GM23338 (cell line): ENCODE results near the gene OR2B2. TPM values are rescaled to one million over a fixed set of nuclear protein-coding genes. Genes with fewer than 3 reads are reported as not detected.

Experiments
- ATAC-seq: fragments of 200-7000 bp; cut with Tn5 transposase; 3 replicates; pipeline ENCODE4 v1.9.1; 2020
- DNase-seq: peaks from one replicate; pipeline ENCODE4 v3.0.0-alpha.2; 2015; ENCODE audit warnings: low spot score
- H2AFZ ChIP-seq: fragments of 200-600 bp; sonication (generic); 2 replicates; pipeline ENCODE4 v1.8.0; 2016; ENCODE audit warnings: antibody characterized with exemption, mild to moderate bottlenecking, moderate library complexity
- H3F3A ChIP-seq: fragments of 200-600 bp; sonication (generic); replicated peaks from 2 replicates; pipeline ENCODE4 v1.8.0; 2017; ENCODE audit warnings: antibody characterized with exemption, mixed run types, low read depth
- H3K27ac ChIP-seq: fragments of 200-600 bp; sonication (generic); 2 replicates; pipeline ENCODE4 v1.6.1; 2016; ENCODE audit warnings: low read depth
- H3K27me3 ChIP-seq: fragments of 200-600 bp; sonication (generic); 2 replicates; pipeline ENCODE4 v1.8.0; 2016; ENCODE audit warnings: mild to moderate bottlenecking, mixed run types, moderate library complexity; ENCODE audit not compliant: insufficient read depth
- H3K36me3 ChIP-seq: fragments of 200-600 bp; sonication (generic); 2 replicates; pipeline ENCODE4 v1.8.0; 2016; ENCODE audit warnings: mild to moderate bottlenecking; ENCODE audit not compliant: insufficient read depth
- H3K4me1 ChIP-seq: fragments of 200-600 bp; sonication (generic); 2 replicates; pipeline ENCODE4 v1.8.0; 2016; ENCODE audit warnings: mild to moderate bottlenecking, moderate library complexity; ENCODE audit not compliant: insufficient read depth
- H3K4me2 ChIP-seq: fragments of 200-600 bp; sonication (generic); 2 replicates; pipeline ENCODE4 v1.7.1; 2017; ENCODE audit warnings: mixed run types
- H3K4me3 ChIP-seq: fragments of 200-600 bp; sonication (generic); 2 replicates; pipeline ENCODE4 v1.6.1; 2016; ENCODE audit warnings: mixed run types
- H3K79me2 ChIP-seq: fragments of 200-600 bp; sonication (generic); replicated peaks from 2 replicates; pipeline ENCODE4 v1.8.0; 2017; ENCODE audit warnings: mild to moderate bottlenecking; ENCODE audit not compliant: insufficient read depth
- H3K9me2 ChIP-seq: fragments of 200-600 bp; sonication (generic); 2 replicates; pipeline ENCODE4 v1.8.0; 2017; ENCODE audit not compliant: insufficient read depth
- H4K20me1 ChIP-seq: fragments of 200-600 bp; sonication (generic); replicated peaks from 2 replicates; pipeline ENCODE4 v1.8.0; 2017; ENCODE audit warnings: mild to moderate bottlenecking; ENCODE audit not compliant: insufficient read depth
- H3K27ac Mint-ChIP-seq: 2 replicates; pipeline ENCODE4 v1.8.0; 2020; ENCODE audit warnings: inconsistent platforms, mild to moderate bottlenecking, moderate library complexity, mixed read lengths
- H3K27me3 Mint-ChIP-seq: 3 replicates; pipeline ENCODE4 v1.8.0; 2022; ENCODE audit warnings: low read depth, mild to moderate bottlenecking, moderate library complexity, mixed read lengths, inconsistent platforms; ENCODE audit not compliant: insufficient read depth, poor library complexity
- H3K36me3 Mint-ChIP-seq: 3 replicates; pipeline ENCODE4 v1.8.0; 2021; ENCODE audit warnings: low read depth, mild to moderate bottlenecking, inconsistent platforms, moderate library complexity, mixed read lengths
- H3K4me1 Mint-ChIP-seq: 3 replicates; pipeline ENCODE4 v1.8.0; 2020; ENCODE audit warnings: mild to moderate bottlenecking, inconsistent platforms, mixed read lengths
- H3K4me3 Mint-ChIP-seq: 3 replicates; pipeline ENCODE4 v1.8.0; 2021; ENCODE audit warnings: moderate library complexity, mild to moderate bottlenecking, inconsistent platforms, mixed read lengths
- H3K9me3 Mint-ChIP-seq: 3 replicates; pipeline ENCODE4 v1.8.0; 2020; ENCODE audit warnings: moderate library complexity, mild to moderate bottlenecking, inconsistent platforms, mixed read lengths
- CREB1 ChIP-seq: fragments of 250-450 bp; sonication (Bioruptor Pico); IDR thresholded peaks from 2 replicates; pipeline ENCODE4 v1.5.0; 2020; ENCODE audit warnings: low read depth, mild to moderate bottlenecking, moderate library complexity
- EZH2 ChIP-seq: fragments of 200-600 bp; sonication (generic); IDR thresholded peaks from one replicate; pipeline ENCODE4 v1.8.0; 2017; ENCODE audit warnings: antibody characterized with exemption, mild to moderate bottlenecking, low read depth; ENCODE audit not compliant: unreplicated experiment
- EZH2phosphoT487 ChIP-seq: fragments of 200-600 bp; sonication (generic); IDR thresholded peaks from one replicate; pipeline ENCODE4 v1.8.1; 2018; ENCODE audit warnings: antibody characterized with exemption; ENCODE audit not compliant: unreplicated experiment
- JUNB ChIP-seq: IDR thresholded peaks from one replicate; pipeline ENCODE4 v1.6.1; 2016; ENCODE audit warnings: antibody characterized with exemption; ENCODE audit not compliant: unreplicated experiment
- POLR2AphosphoS5 ChIP-seq: IDR thresholded peaks from 2 replicates; pipeline ENCODE4 v1.6.1; 2016; ENCODE audit warnings: antibody characterized with exemption, low read depth
- STAT1 ChIP-seq: IDR thresholded peaks from one replicate; pipeline ENCODE4 v1.6.1; 2016; ENCODE audit warnings: antibody characterized with exemption; ENCODE audit not compliant: unreplicated experiment
- ZNF114 ChIP-seq: fragments of 250-450 bp; sonication (Bioruptor Pico); IDR thresholded peaks from 2 replicates; pipeline ENCODE4 v1.5.0; 2020; ENCODE audit warnings: mild to moderate bottlenecking, moderate library complexity
- ZNF331 ChIP-seq: fragments of 250-450 bp; sonication (Bioruptor Pico); IDR thresholded peaks from 2 replicates; pipeline ENCODE4 v1.5.0; 2020; ENCODE audit warnings: low read depth, mild to moderate bottlenecking, moderate library complexity
- polyA plus RNA-seq: library from polyadenylated mRNA; unstranded; fragments of >200 nt; fragmentation: Nextera tagmentation; extraction: Ambion mirVana; gene quantifications from 2 replicates; pipeline ENCODE4 v1.2.1, GENCODE V29; 2016
- total RNA-seq: library from RNA; depleted of rRNA; stranded (reverse); fragments of >200 nt; shearing (Covaris generic); gene quantifications from 2 replicates; pipeline ENCODE4 v1.2.3, GENCODE V29; 2014
- TF ChIP-seq, protein P1 (sequence below): fragments of 250-450 bp; sonication (Bioruptor Pico); IDR thresholded peaks from 2 replicates; pipeline ENCODE4 v1.5.0; 2020; ENCODE audit warnings: mild to moderate bottlenecking, moderate library complexity
- TF ChIP-seq, protein P2 (sequence below), 2 experiments: fragments of 200-600 bp in 1 of 2; sonication (generic) in 1 of 2; conservative IDR thresholded peaks; 2 replicates each; pipeline versions ENCODE4 v1.5.1 to v1.6.1; 2016 to 2017; ENCODE audit warnings: antibody characterized with exemption in 2 of 2, low read depth in 2 of 2, mild to moderate bottlenecking in 2 of 2, moderate library complexity in 1 of 2
- TF ChIP-seq, protein P3 (sequence below): IDR thresholded peaks from one replicate; pipeline ENCODE4 v1.6.1; 2018; ENCODE audit warnings: antibody characterized with exemption; ENCODE audit not compliant: unreplicated experiment

OR2B2 gene
- total and polyA plus RNA-seq, 2 experiments from 2014 or later: 0.38 TPM; not detected in 1

DNA sequence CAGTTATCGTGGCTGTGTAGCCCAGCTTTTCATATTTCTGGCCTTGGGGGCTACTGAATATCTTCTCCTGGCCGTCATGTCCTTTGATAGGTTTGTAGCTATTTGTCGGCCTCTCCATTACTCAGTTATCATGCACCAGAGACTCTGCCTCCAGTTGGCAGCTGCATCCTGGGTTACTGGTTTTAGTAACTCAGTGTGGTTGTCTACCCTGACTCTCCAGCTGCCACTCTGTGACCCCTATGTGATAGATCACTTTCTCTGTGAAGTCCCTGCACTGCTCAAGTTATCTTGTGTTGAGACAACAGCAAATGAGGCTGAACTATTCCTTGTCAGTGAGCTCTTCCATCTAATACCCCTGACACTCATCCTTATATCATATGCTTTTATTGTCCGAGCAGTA is 45.3 kb upstream of the OR2B2 start:
- Mint-ChIP-seq H3K27me3 (no peaks in the 10 kb centered on the region), H3K4me3 (no peak overlapping the region), H3K36me3 (no peaks in the 10 kb centered on the region), H3K27ac (no peak overlapping the region), H3K4me1 (peaks cover 8% of the 10 kb centered on the region; the same call in 2 of the 3 replicates), H3K9me3 (no peaks in the 10 kb centered on the region; the same call in 2 of the 3 replicates)
- no peak for TF ChIP-seq POLR2AphosphoS5
- no peak for TF ChIP-seq STAT1
- TF ChIP-seq ZNF331 (CRISPR knock-in tag): no peak
- TF ChIP-seq, protein P1, sequence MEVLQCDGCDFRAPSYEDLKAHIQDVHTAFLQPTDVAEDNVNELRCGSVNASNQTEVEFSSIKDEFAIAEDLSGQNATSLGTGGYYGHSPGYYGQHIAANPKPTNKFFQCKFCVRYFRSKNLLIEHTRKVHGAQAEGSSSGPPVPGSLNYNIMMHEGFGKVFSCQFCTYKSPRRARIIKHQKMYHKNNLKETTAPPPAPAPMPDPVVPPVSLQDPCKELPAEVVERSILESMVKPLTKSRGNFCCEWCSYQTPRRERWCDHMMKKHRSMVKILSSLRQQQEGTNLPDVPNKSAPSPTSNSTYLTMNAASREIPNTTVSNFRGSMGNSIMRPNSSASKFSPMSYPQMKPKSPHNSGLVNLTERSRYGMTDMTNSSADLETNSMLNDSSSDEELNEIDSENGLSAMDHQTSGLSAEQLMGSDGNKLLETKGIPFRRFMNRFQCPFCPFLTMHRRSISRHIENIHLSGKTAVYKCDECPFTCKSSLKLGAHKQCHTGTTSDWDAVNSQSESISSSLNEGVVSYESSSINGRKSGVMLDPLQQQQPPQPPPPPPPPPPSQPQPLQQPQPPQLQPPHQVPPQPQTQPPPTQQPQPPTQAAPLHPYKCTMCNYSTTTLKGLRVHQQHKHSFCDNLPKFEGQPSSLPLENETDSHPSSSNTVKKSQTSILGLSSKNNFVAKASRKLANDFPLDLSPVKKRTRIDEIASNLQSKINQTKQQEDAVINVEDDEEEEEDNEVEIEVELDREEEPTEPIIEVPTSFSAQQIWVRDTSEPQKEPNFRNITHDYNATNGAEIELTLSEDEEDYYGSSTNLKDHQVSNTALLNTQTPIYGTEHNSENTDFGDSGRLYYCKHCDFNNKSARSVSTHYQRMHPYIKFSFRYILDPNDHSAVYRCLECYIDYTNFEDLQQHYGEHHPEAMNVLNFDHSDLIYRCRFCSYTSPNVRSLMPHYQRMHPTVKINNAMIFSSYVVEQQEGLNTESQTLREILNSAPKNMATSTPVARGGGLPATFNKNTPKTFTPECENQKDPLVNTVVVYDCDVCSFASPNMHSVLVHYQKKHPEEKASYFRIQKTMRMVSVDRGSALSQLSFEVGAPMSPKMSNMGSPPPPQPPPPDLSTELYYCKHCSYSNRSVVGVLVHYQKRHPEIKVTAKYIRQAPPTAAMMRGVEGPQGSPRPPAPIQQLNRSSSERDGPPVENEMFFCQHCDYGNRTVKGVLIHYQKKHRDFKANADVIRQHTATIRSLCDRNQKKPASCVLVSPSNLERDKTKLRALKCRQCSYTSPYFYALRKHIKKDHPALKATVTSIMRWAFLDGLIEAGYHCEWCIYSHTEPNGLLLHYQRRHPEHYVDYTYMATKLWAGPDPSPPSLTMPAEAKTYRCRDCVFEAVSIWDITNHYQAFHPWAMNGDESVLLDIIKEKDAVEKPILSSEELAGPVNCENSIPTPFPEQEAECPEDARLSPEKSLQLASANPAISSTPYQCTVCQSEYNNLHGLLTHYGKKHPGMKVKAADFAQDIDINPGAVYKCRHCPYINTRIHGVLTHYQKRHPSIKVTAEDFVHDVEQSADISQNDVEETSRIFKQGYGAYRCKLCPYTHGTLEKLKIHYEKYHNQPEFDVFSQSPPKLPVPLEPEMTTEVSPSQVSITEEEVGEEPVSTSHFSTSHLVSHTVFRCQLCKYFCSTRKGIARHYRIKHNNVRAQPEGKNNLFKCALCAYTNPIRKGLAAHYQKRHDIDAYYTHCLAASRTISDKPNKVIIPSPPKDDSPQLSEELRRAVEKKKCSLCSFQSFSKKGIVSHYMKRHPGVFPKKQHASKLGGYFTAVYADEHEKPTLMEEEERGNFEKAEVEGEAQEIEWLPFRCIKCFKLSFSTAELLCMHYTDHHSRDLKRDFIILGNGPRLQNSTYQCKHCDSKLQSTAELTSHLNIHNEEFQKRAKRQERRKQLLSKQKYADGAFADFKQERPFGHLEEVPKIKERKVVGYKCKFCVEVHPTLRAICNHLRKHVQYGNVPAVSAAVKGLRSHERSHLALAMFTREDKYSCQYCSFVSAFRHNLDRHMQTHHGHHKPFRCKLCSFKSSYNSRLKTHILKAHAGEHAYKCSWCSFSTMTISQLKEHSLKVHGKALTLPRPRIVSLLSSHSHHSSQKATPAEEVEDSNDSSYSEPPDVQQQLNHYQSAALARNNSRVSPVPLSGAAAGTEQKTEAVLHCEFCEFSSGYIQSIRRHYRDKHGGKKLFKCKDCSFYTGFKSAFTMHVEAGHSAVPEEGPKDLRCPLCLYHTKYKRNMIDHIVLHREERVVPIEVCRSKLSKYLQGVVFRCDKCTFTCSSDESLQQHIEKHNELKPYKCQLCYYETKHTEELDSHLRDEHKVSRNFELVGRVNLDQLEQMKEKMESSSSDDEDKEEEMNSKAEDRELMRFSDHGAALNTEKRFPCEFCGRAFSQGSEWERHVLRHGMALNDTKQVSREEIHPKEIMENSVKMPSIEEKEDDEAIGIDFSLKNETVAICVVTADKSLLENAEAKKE (CRISPR knock-in tag): no peak
- no peak for TF ChIP-seq ZNF114
- TF ChIP-seq, protein P2, sequence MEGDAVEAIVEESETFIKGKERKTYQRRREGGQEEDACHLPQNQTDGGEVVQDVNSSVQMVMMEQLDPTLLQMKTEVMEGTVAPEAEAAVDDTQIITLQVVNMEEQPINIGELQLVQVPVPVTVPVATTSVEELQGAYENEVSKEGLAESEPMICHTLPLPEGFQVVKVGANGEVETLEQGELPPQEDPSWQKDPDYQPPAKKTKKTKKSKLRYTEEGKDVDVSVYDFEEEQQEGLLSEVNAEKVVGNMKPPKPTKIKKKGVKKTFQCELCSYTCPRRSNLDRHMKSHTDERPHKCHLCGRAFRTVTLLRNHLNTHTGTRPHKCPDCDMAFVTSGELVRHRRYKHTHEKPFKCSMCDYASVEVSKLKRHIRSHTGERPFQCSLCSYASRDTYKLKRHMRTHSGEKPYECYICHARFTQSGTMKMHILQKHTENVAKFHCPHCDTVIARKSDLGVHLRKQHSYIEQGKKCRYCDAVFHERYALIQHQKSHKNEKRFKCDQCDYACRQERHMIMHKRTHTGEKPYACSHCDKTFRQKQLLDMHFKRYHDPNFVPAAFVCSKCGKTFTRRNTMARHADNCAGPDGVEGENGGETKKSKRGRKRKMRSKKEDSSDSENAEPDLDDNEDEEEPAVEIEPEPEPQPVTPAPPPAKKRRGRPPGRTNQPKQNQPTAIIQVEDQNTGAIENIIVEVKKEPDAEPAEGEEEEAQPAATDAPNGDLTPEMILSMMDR (conservative IDR thresholded peaks at IDR 0.05; ENCODE audit: low read depth in 2 of 2): no peak
- TF ChIP-seq EZH2: no peak
- no peak for TF ChIP-seq JUNB
- TF ChIP-seq, protein P3, sequence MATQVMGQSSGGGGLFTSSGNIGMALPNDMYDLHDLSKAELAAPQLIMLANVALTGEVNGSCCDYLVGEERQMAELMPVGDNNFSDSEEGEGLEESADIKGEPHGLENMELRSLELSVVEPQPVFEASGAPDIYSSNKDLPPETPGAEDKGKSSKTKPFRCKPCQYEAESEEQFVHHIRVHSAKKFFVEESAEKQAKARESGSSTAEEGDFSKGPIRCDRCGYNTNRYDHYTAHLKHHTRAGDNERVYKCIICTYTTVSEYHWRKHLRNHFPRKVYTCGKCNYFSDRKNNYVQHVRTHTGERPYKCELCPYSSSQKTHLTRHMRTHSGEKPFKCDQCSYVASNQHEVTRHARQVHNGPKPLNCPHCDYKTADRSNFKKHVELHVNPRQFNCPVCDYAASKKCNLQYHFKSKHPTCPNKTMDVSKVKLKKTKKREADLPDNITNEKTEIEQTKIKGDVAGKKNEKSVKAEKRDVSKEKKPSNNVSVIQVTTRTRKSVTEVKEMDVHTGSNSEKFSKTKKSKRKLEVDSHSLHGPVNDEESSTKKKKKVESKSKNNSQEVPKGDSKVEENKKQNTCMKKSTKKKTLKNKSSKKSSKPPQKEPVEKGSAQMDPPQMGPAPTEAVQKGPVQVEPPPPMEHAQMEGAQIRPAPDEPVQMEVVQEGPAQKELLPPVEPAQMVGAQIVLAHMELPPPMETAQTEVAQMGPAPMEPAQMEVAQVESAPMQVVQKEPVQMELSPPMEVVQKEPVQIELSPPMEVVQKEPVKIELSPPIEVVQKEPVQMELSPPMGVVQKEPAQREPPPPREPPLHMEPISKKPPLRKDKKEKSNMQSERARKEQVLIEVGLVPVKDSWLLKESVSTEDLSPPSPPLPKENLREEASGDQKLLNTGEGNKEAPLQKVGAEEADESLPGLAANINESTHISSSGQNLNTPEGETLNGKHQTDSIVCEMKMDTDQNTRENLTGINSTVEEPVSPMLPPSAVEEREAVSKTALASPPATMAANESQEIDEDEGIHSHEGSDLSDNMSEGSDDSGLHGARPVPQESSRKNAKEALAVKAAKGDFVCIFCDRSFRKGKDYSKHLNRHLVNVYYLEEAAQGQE: no peak
- no peak for TF ChIP-seq EZH2phosphoT487
- no peak for TF ChIP-seq CREB1 (CRISPR knock-in tag)
- no peak for DNase-seq
- Histone ChIP-seq H3K27ac (no peak overlapping the region), H2AFZ (no peak overlapping the region), H3K4me3 (no peak overlapping the region), H3K27me3 (no peaks in the 10 kb centered on the region), H3K36me3 (no peaks in the 10 kb centered on the region), H3K4me2 (no peak overlapping the region), H3K4me1 (peaks cover 7% of the 10 kb centered on the region; the same call in 1 of the 2 replicates), H4K20me1 (no peaks in the 10 kb centered on the region), H3F3A (no peaks in the 10 kb centered on the region), H3K79me2 (no peaks in the 10 kb centered on the region), H3K9me2 (no peaks in the 10 kb centered on the region)
- no peak for ATAC-seq
